Esophagus muscularis mucosa (tissue), 4 donors: ENCODE measurements around the gene IER2. TPM values are rescaled to one million over a fixed set of nuclear protein-coding genes. Genes with fewer than 3 reads are reported as not detected.
A peak's percentile ranks its signal among the peaks of the same experiment; 100 is the strongest.

Experiments used
- DNase-seq: peaks from one replicate; pipeline ENCODE4 v3.0.0-alpha.2; 2017; ENCODE audit errors: extremely low spot score
- H3K27ac ChIP-seq, 4 donors: fragments of 200-600 bp; sonication (generic); replicated peaks in 1 of 4; 1 replicate in 3 of 4; 2 replicates in 1 of 4; pipeline ENCODE4 v1.5.1; 2016 to 2019; ENCODE audit warnings: mild to moderate bottlenecking in 1 of 4
- H3K27me3 ChIP-seq, 4 donors: fragments of 200-600 bp; sonication (generic); one replicate each; pipeline versions ENCODE4 v1.5.1 to v1.6.0; 2016 to 2019
- H3K36me3 ChIP-seq, 4 donors: fragments of 200-600 bp; sonication (generic); one replicate each; pipeline ENCODE4 v1.5.1; 2016 to 2019
- H3K4me1 ChIP-seq, 4 donors: fragments of 200-600 bp; sonication (generic); one replicate each; pipeline ENCODE4 v1.5.1; 2016 to 2019
- H3K4me3 ChIP-seq, 4 donors: fragments of 200-600 bp; sonication (generic); 1 replicate in 2 of 4; 2 replicates in 2 of 4; pipeline ENCODE4 v1.5.1; 2016 to 2019; ENCODE audit warnings: mild to moderate bottlenecking in 4 of 4, moderate library complexity in 1 of 4
- H3K9me3 ChIP-seq, 4 donors: fragments of 200-600 bp; sonication (generic); 1 replicate in 3 of 4; 2 replicates in 1 of 4; pipeline ENCODE4 v1.5.1; 2016 to 2019
- CTCF ChIP-seq, 3 experiments: fragments of 200-600 bp in 2 of 3; fragments of 450-650 bp in 1 of 3; sonication (generic) in 2 of 3; IDR thresholded peaks; one replicate each; pipeline ENCODE4 v1.5.1; 2017 to 2019; ENCODE audit warnings: antibody characterized with exemption in 3 of 3, mild to moderate bottlenecking in 2 of 3, moderate library complexity in 1 of 3
- EP300 ChIP-seq: sonication (generic); formaldehyde crosslinking; IDR thresholded peaks from one replicate; pipeline ENCODE4 v1.6.1; 2017; ENCODE audit warnings: antibody characterized with exemption
- POLR2A ChIP-seq: fragments of 450-650 bp; IDR thresholded peaks from one replicate; pipeline ENCODE4 v1.6.1; 2017; ENCODE audit warnings: antibody characterized with exemption, moderate library complexity, mild to moderate bottlenecking, low read depth
- POLR2AphosphoS5 ChIP-seq, 2 donors: sonication (generic); formaldehyde crosslinking; IDR thresholded peaks; one replicate each; pipeline ENCODE4 v1.6.1; 2017; ENCODE audit warnings: antibody characterized with exemption in 2 of 2
- WGBS: methylation state at CpG from one replicate; pipeline ENCODE4 v1.1.5; 2018; 5-methylcytosine and 5-hydroxymethylcytosine counted together
- intact Hi-C: fragments of 100-400 bp; cut with DNase I; formaldehyde crosslinking; loops from one replicate; pipeline ENCODE4 v1.15.1; 2023
- total RNA-seq, 4 donors: library from RNA; depleted of rRNA; stranded (reverse); fragments of >200 nt; gene quantifications; one replicate each; pipeline versions ENCODE4 v1.1.0 to v1.2.1, GENCODE V29; 2016

Gene IER2
- total RNA-seq, 4 donors from 2014 or later = 29.1 to 144 (median 62.3) TPM

GRCh38 chr19:13134626-13135025 is 15.6 kb upstream of the IER2 start:
- Histone ChIP-seq H3K27me3 (no peaks in the 10 kb centered on the region), H3K4me3 (no peak overlapping the region), H3K36me3 (peaks cover 18 to 48% (median 46%) of the 10 kb centered on the region in 4 donors), H3K27ac (peak overlapping the region in 3 of 4 donors; percentile 6 to 58 (median 22)), H3K9me3 (no peaks in the 10 kb centered on the region), H3K4me1 (peaks cover 14 to 31% (median 21%) of the 10 kb centered on the region in 4 donors)
- intact Hi-C loops = no loop called here
- DNase-seq = no peak
- WGBS = 89% methylated on average over 3 of the region's 3 CpGs
- TF ChIP-seq POLR2AphosphoS5 (IDR thresholded peaks at IDR 0.05) = peak; percentile 57 to 73
- no peak for TF ChIP-seq CTCF (IDR thresholded peaks at IDR 0.05)
- peak; percentile 16 for TF ChIP-seq EP300

- Histone ChIP-seq H3K4me1 (peaks cover 14 to 31% (median 21%) of the 10 kb centered on the region in 4 donors), H3K9me3 (no peaks in the 10 kb centered on the region), H3K27me3 (no peaks in the 10 kb centered on the region), H3K36me3 (peaks cover 18 to 56% (median 51%) of the 10 kb centered on the region in 4 donors), H3K4me3 (no peak overlapping the region), H3K27ac (peak overlapping the region in 3 of 4 donors; percentile 6 to 58 (median 22))
- DNase-seq = no peak
- WGBS = 95% methylated on average over 24 of the region's 60 CpGs
- intact Hi-C loops = no loop called here
- TF ChIP-seq POLR2AphosphoS5 (IDR thresholded peaks at IDR 0.05) = no peak
- TF ChIP-seq CTCF (IDR thresholded peaks at IDR 0.05) = no peak
- TF ChIP-seq EP300 = no peak
- TF ChIP-seq POLR2A = no peak
Measured at GRCh38 chr19:13135068-13136062, 14.8 kb upstream of the IER2 start.

GRCh38 chr19:13137290-13137794 is 12.9 kb upstream of the IER2 start:
- Histone ChIP-seq H3K9me3 (no peaks in the 10 kb centered on the region), H3K27ac (no peak overlapping the region), H3K4me1 (peaks cover 14 to 31% (median 21%) of the 10 kb centered on the region in 4 donors), H3K27me3 (no peaks in the 10 kb centered on the region), H3K4me3 (no peak overlapping the region), H3K36me3 (peaks cover 18 to 60% (median 55%) of the 10 kb centered on the region in 4 donors)
- DNase-seq = no peak
- intact Hi-C loops = no loop called here
- TF ChIP-seq POLR2A (no peak), POLR2AphosphoS5 (IDR thresholded peaks at IDR 0.05) (no peak), EP300 (no peak), CTCF (IDR thresholded peaks at IDR 0.05) (no peak)
- WGBS = 89% methylated on average over 27 of the region's 28 CpGs

DNA sequence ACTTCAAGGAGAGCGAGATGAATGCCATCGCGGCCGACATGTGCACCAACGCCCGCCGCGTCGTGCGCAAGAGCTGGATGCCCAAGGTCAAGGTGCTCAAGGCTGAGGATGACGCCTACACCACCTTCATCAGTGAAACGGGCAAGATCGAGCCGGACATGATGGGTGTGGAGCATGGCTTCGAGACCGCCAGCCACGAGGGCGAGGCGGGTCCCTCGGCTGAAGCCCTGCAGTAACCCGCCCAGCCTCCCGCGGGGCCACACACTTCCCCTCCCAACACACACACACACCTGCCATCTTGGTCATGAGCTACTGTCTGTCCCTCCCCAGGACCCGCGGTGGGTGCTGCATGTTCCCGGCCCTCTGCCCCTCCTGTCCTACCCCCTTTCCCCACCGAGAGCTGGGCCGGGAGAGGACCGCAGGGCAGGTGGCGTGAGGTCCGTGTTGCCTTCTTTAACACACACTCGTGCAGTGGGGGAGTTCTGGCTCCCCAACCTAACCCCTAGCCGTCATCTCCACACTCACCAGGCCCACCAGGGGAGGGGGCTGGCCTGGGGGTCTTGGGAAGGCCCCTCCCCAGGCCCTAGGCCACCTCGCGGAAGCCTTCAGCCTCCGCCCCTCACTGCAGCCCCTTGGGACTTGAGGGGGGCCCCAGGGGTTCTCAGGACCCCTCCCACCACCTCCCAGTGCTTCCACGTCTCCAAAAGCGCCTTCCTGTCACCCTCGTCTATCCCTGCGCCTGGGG is 11.9 kb upstream of the IER2 start:
- DNase-seq = no peak
- Histone ChIP-seq H3K4me1 (peaks cover 11 to 31% (median 20%) of the 10 kb centered on the region in 4 donors), H3K9me3 (no peaks in the 10 kb centered on the region), H3K36me3 (peaks cover 18 to 61% (median 57%) of the 10 kb centered on the region in 4 donors), H3K4me3 (no peak overlapping the region), H3K27ac (no peak overlapping the region), H3K27me3 (no peaks in the 10 kb centered on the region)
- intact Hi-C loops = no loop called here
- WGBS = 91% methylated on average over 27 of the region's 40 CpGs
- TF ChIP-seq POLR2A = no peak
- TF ChIP-seq POLR2AphosphoS5 (IDR thresholded peaks at IDR 0.05) = no peak
- no peak for TF ChIP-seq CTCF (IDR thresholded peaks at IDR 0.05)
- TF ChIP-seq EP300 = no peak
